H1 (cell line): ENCODE measurements around the gene ZC3H12C. TPM values are rescaled to one million over a fixed set of nuclear protein-coding genes. Genes with fewer than 3 reads are reported as not detected.

Experiments
- CBX8 ChIP-seq: fragments of 300-800, 300-1000 bp; sonication (generic); IDR thresholded peaks from 2 replicates; pipeline ENCODE4 v1.7.1; 2016; ENCODE audit warnings: low read depth, low read length, borderline replicate concordance
- CHD2 ChIP-seq: IDR thresholded peaks from 2 replicates; pipeline ENCODE4 v1.6.1; 2012; ENCODE audit warnings: low read length, improper control_type of control experiment
- CHD7 ChIP-seq: fragments of 300-600 bp; sonication (generic); IDR thresholded peaks from 2 replicates; pipeline ENCODE4 v1.7.1; 2012; ENCODE audit warnings: low read length, moderate library complexity, mild to moderate bottlenecking, inconsistent platforms; ENCODE audit not compliant: insufficient replicate concordance
- CTBP2 ChIP-seq: IDR thresholded peaks from 2 replicates; pipeline ENCODE4 v1.7.0; 2011; ENCODE audit warnings: borderline replicate concordance, mild to moderate bottlenecking, moderate library complexity, mixed read lengths, low read length; ENCODE audit not compliant: insufficient read depth, insufficient read length
- JUN ChIP-seq: IDR thresholded peaks from 2 replicates; pipeline ENCODE4 v1.6.1; 2011; ENCODE audit warnings: low read depth, mild to moderate bottlenecking, improper control_type of control experiment, low read length
- SP2 ChIP-seq: IDR thresholded peaks from 2 replicates; pipeline ENCODE4 v1.6.1; 2012; ENCODE audit warnings: mild to moderate bottlenecking, low read length, inconsistent platforms
- polyA plus RNA-seq, 7 experiments: library from polyadenylated mRNA; depleted of rRNA in 3 of 7; stranded (reverse) in 5 of 7; unstranded in 2 of 7; fragments of >200 nt in 5 of 7; fragments of 200-250 nt in 2 of 7; gene quantifications; 1 replicate in 5 of 7; 2 replicates in 1 of 7; 4 replicates in 1 of 7; pipeline versions ENCODE4 v1.2.1 to v1.2.3, GENCODE V29; 2011 to 2013; ENCODE audit warnings: missing spikeins in 2 of 7, mixed read lengths in 2 of 7
- total RNA-seq: library from RNA; stranded (reverse); fragmentation: NEBNext Ultra II Directional; extraction: Animal tissue kit (Norgen Biotek cat#: 25700); gene quantifications from 2 replicates; pipeline ENCODE4 v1.2.1, GENCODE V29; 2021

ZC3H12C gene
- total and polyA plus RNA-seq, 2 of the 8 experiments (the other 6 are each of a cell fraction or from before 2014, with no cell fraction given), result 2.0 to 2.7 TPM

GRCh38 chr11:110078923-110079544, 14.2 kb upstream of the ZC3H12C start (continued):
- no peak for TF ChIP-seq CHD7
- TF ChIP-seq CTBP2, result no peak
- no peak for TF ChIP-seq SP2
- no peak for TF ChIP-seq JUN
- TF ChIP-seq CHD2, result no peak
- no peak for TF ChIP-seq CBX8
